Activated CD8-positive, alpha-beta T cell treated with anti-CD3 and anti-CD28 coated beads for 36 hours (primary cell): ENCODE measurements around the gene TESK2. TPM values are rescaled to one million over a fixed set of nuclear protein-coding genes. Genes with fewer than 3 reads are reported as not detected.

Experiments
- ATAC-seq: fragments of 200-7000 bp; cut with Tn5 transposase; one replicate; pipeline ENCODE4 v1.10.0; 2021; ENCODE audit warnings: mild to moderate bottlenecking, moderate library complexity
- CTCF ChIA-PET: fragments of 350-600 bp; sonication (Branson Sonifier 250); formaldehyde crosslinking; loops from one replicate; lab custom pipeline; 2021; ENCODE audit warnings: antibody characterized with exemption; lab: Charles Lee
- POLR2A ChIA-PET: fragments of 350-600 bp; sonication (Branson Sonifier 250); formaldehyde crosslinking; loops from one replicate; lab custom pipeline; 2021; ENCODE audit warnings: antibody characterized with exemption; lab: Charles Lee
- DNase-seq: peaks from one replicate; pipeline ENCODE4 v3.0.0-alpha.2; 2020
- H3K27ac Mint-ChIP-seq: one replicate; pipeline ENCODE4 v1.8.0; 2021; ENCODE audit warnings: mild to moderate bottlenecking, mixed read lengths
- H3K27me3 Mint-ChIP-seq: one replicate; pipeline ENCODE4 v1.8.0; 2021; ENCODE audit warnings: mixed read lengths
- H3K36me3 Mint-ChIP-seq: one replicate; pipeline ENCODE4 v1.8.0; 2021; ENCODE audit warnings: low read depth, mixed read lengths
- H3K4me1 Mint-ChIP-seq: one replicate; pipeline ENCODE4 v1.8.0; 2021; ENCODE audit warnings: low read depth, mixed read lengths
- H3K4me3 Mint-ChIP-seq: one replicate; pipeline ENCODE4 v1.8.0; 2021; ENCODE audit warnings: mild to moderate bottlenecking, moderate library complexity, mixed read lengths
- H3K9me3 Mint-ChIP-seq: one replicate; pipeline ENCODE4 v1.8.0; 2021; ENCODE audit warnings: mixed read lengths
- intact Hi-C: fragments of 100-400 bp; cut with micrococcal nuclease; formaldehyde crosslinking; loops from one replicate; pipeline ENCODE4 v1.10.0; 2022
- total RNA-seq, 2 experiments: library from RNA; stranded (reverse); gene quantifications; one replicate each; pipeline ENCODE4 v1.2.3, GENCODE V29; 2021
- TF ChIP-seq, protein P1 (sequence below): fragments of 200-600 bp; IDR thresholded peaks from one replicate; pipeline ENCODE4 v1.8.0; 2022; ENCODE audit warnings: antibody characterized with exemption, mild to moderate bottlenecking

Gene TESK2
- total RNA-seq, 2 experiments from 2014 or later, result 2.9 to 3.7 TPM

DNA sequence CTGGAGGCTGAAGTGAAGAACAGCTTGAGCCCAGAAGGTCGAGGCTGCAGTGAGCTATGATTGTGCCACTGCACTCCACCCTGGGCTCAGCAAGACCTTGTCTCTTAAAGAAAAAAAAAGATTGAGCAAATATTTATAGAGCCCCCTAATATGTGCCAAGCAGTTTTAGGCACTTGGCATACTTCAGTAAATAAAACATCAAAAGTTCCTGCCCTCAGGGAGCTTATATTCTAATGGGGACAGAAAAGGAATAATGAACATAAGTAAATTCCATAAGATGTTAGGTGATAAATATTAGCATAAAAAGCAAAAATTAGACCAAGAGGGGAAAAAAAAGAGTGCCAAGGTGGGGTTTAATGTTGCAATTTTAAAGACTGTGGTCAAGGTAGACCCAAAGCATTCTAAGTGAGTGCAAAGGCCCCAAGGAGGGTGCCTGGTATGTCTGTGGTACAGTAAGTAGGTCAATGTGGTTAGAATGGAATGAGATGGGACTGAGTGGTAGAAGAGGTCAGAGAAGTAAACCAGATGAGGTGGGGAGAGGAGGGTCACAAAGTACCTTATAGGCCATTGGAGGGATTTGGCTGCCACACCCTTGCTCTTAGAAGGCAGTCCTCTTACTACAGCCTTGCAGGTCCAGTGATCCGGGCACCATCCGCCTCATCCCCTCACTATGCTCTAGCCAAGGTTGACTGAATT lies 153.2 kb downstream of the TESK2 start:
- peak overlapping the region; percentile 99 for H3K4me3 Mint-ChIP-seq
- H3K4me1 Mint-ChIP-seq, result peaks cover 43% of the 10 kb centered on the region
- no peak overlapping the region for H3K27ac Mint-ChIP-seq
- H3K27me3 Mint-ChIP-seq, result no peaks in the 10 kb centered on the region
- POLR2A ChIA-PET, result interaction anchor here (1.0 to 16.0 kb wide), 5 partner anchors 10 to 606 kb away, joined by 3 to 238 read pairs (median 36); partner anchors contain the start of genes HPDL and PRDX1
- ATAC-seq, result no peak
- peaks cover 57% of the 10 kb centered on the region for H3K36me3 Mint-ChIP-seq
- CTCF ChIA-PET, result interaction anchor here (1.2 kb wide), 1 partner anchor 156 kb away, joined by 3 read pairs; no protein-coding TSS in a partner anchor
- intact Hi-C loops, result loop anchor here (5.0 kb wide), 1 partner anchor 35 kb away; no protein-coding TSS in a partner anchor
- TF ChIP-seq, protein P1, sequence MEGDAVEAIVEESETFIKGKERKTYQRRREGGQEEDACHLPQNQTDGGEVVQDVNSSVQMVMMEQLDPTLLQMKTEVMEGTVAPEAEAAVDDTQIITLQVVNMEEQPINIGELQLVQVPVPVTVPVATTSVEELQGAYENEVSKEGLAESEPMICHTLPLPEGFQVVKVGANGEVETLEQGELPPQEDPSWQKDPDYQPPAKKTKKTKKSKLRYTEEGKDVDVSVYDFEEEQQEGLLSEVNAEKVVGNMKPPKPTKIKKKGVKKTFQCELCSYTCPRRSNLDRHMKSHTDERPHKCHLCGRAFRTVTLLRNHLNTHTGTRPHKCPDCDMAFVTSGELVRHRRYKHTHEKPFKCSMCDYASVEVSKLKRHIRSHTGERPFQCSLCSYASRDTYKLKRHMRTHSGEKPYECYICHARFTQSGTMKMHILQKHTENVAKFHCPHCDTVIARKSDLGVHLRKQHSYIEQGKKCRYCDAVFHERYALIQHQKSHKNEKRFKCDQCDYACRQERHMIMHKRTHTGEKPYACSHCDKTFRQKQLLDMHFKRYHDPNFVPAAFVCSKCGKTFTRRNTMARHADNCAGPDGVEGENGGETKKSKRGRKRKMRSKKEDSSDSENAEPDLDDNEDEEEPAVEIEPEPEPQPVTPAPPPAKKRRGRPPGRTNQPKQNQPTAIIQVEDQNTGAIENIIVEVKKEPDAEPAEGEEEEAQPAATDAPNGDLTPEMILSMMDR, result no peak
- H3K9me3 Mint-ChIP-seq, result peaks cover 3% of the 10 kb centered on the region
- DNase-seq, result no peak

DNA sequence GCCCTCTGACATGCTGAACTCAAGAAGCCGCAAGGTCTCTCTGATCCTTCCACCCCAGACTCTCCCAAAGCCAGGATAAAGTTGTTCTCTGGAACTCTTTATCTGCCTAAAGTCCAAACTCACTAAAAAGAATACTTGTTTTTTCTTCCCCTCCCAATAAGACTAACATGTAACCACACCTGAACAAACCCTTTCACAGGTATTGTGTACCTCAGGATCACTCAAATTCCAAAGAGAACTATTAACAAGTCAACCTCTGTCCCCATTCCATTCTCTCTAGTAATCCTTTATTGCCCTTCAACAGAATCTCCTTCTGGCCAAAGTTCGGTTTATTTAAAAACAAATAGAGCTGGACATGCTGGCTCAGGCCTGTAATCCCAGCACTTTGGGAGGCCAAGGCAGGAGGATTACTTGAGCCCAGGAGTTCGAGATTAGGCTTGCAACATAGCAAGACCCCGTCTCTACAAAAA lies 155.1 kb downstream of the TESK2 start:
- Mint-ChIP-seq H3K36me3 (peaks cover 43% of the 10 kb centered on the region), H3K4me3 (no peak overlapping the region), H3K9me3 (peaks cover 3% of the 10 kb centered on the region), H3K4me1 (peaks cover 31% of the 10 kb centered on the region), H3K27ac (no peak overlapping the region), H3K27me3 (no peaks in the 10 kb centered on the region)
- ChIA-PET POLR2A (interaction anchor here (1.7 to 16.0 kb wide), 2 partner anchors 8 kb away, joined by 7 to 238 read pairs; partner anchors contain the start of gene HPDL), CTCF (interaction anchor here (0.8 kb wide), 1 partner anchor 29 kb away, joined by 4 read pairs; no protein-coding TSS in a partner anchor)
- no peak for ATAC-seq
- DNase-seq, result no peak
- intact Hi-C loops, result loop anchor here (5.0 kb wide), 1 partner anchor 34 kb away; no protein-coding TSS in a partner anchor
- TF ChIP-seq, protein P1, result no peak

DNA sequence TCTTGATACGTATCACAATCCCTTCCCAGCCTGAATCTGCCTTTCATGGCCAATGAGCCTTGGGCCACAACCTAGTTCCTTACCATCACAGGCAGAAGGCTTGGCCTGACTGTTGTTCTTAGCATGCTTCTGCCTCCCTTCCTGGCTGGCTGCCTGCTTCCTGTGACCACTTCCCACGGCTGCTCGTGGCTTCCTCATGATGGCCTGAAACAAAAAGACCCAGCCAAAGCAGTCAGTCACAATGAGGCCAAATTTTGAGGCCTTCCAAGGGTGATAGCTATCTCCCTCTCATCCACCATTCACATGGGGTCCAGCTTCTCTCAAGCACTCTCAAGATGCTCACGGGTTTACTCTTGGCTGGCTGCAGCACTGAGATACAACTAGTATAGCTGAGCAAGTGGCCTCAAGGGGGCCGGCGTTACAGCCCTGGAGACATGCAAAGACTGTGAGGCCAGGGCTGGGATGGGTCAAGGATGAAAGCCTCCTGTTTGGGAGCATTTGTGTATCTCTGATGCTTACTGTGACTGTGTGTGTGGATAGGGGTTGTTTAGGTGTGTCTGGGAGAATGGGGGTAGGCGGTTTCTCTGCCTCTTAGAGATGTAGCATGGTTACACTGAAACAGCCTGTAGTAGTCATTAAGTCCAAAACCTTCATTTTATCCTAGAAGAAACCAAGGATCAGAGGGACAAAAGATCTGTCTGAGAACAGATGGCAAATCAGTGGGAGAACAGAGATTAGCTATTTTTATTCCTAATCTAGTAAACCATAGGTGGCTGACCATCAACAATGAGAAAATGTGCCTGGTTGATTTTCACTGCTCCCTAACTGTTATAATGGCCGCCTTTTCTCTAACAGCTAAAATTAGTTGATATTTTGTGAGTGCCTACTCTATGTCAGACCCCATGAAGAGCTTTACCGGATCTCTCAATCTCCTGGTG lies 156.4 kb downstream of the TESK2 start:
- no peak for ATAC-seq
- ChIA-PET POLR2A (interaction anchor here (1.1 to 16.0 kb wide), 3 partner anchors 7 to 14 kb away, joined by 3 to 238 read pairs (median 7); partner anchors contain the start of gene HPDL), CTCF (interaction anchor here (0.8 to 1.6 kb wide), 4 partner anchors 28 to 236 kb away, joined by 3 to 5 read pairs (median 4); no protein-coding TSS in a partner anchor)
- H3K4me1 Mint-ChIP-seq, result peaks cover 34% of the 10 kb centered on the region
- H3K27me3 Mint-ChIP-seq, result no peaks in the 10 kb centered on the region
- peak overlapping the region; percentile 74 for H3K27ac Mint-ChIP-seq
- H3K4me3 Mint-ChIP-seq, result no peak overlapping the region
- TF ChIP-seq, protein P1, result no peak
- intact Hi-C loops, result loop anchor here (5.0 kb wide), 1 partner anchor 32 kb away; no protein-coding TSS in a partner anchor
- H3K9me3 Mint-ChIP-seq, result peaks cover 3% of the 10 kb centered on the region
- H3K36me3 Mint-ChIP-seq, result peaks cover 40% of the 10 kb centered on the region
- no peak for DNase-seq

DNA sequence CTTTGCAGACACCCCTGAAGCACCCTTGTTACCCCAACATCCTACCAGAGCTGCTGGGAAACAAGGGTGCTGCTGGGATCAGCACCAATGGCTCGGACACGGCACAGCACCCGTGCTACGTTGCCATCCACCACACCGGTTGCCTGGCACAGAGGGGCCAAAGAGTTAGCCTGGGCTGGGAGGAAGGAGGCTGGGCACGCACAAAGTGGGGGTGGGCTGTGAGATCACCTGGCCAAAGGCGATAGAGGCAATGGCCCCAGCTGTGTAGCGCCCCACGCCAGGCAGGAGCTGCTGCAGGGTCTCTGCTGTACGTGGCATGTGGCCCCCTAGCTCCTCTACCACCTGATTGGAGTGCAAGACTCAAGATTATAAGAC lies 158.6 kb downstream of the TESK2 start:
- Mint-ChIP-seq H3K9me3 (no peaks in the 10 kb centered on the region), H3K27me3 (no peaks in the 10 kb centered on the region), H3K36me3 (peaks cover 41% of the 10 kb centered on the region), H3K4me1 (peaks cover 30% of the 10 kb centered on the region), H3K27ac (no peak overlapping the region), H3K4me3 (no peak overlapping the region)
- ATAC-seq (no peak), DNase-seq (no peak)
- TF ChIP-seq, protein P1, result no peak
- intact Hi-C loops, result no loop called here
- CTCF ChIA-PET, result interaction anchor here (0.9 to 1.1 kb wide), 3 partner anchors 161 to 318 kb away, joined by 3 to 4 read pairs (median 3); no protein-coding TSS in a partner anchor
- POLR2A ChIA-PET, result interaction anchor here (1.3 to 10.0 kb wide), 2 partner anchors 10 to 27 kb away, joined by 3 to 238 read pairs; partner anchors contain the start of genes MUTYH and TOE1
